Memory B cell (primary cell): ENCODE data around the gene ZNF800.
"Not testable (repeated sequence)": the region's sequence is repeated elsewhere in the genome, so short reads cannot be mapped to it uniquely, and the experiment has no call there.

ENCODE experiments used
- ATAC-seq: fragments of 150-1000 bp; cut with Tn5 transposase; 2 replicates; pipeline ENCODE4 v1.10.0; 2021; ENCODE audit warnings: low read depth, mild to moderate bottlenecking, moderate library complexity
- DNase-seq, 2 donors: peaks; one replicate each; pipeline ENCODE4 v3.0.0; 2022; ENCODE audit warnings: low spot score in 2 of 2
- H3K27ac Mint-ChIP-seq: one replicate; pipeline ENCODE4 v1.8.0; 2022; ENCODE audit warnings: mild to moderate bottlenecking, moderate library complexity, mixed read lengths
- H3K27me3 Mint-ChIP-seq: one replicate; pipeline ENCODE4 v1.8.0; 2022; ENCODE audit warnings: mixed read lengths
- H3K36me3 Mint-ChIP-seq: one replicate; pipeline ENCODE4 v1.8.0; 2022; ENCODE audit warnings: mild to moderate bottlenecking, mixed read lengths
- H3K4me1 Mint-ChIP-seq: one replicate; pipeline ENCODE4 v1.8.0; 2022; ENCODE audit warnings: mixed read lengths
- H3K4me3 Mint-ChIP-seq: one replicate; pipeline ENCODE4 v1.8.0; 2022; ENCODE audit warnings: mild to moderate bottlenecking, moderate library complexity, mixed read lengths
- H3K9me3 Mint-ChIP-seq: one replicate; pipeline ENCODE4 v1.8.0; 2022; ENCODE audit warnings: mixed read lengths

The ZNF800 gene, protein sequence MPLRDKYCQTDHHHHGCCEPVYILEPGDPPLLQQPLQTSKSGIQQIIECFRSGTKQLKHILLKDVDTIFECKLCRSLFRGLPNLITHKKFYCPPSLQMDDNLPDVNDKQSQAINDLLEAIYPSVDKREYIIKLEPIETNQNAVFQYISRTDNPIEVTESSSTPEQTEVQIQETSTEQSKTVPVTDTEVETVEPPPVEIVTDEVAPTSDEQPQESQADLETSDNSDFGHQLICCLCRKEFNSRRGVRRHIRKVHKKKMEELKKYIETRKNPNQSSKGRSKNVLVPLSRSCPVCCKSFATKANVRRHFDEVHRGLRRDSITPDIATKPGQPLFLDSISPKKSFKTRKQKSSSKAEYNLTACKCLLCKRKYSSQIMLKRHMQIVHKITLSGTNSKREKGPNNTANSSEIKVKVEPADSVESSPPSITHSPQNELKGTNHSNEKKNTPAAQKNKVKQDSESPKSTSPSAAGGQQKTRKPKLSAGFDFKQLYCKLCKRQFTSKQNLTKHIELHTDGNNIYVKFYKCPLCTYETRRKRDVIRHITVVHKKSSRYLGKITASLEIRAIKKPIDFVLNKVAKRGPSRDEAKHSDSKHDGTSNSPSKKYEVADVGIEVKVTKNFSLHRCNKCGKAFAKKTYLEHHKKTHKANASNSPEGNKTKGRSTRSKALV

DNA sequence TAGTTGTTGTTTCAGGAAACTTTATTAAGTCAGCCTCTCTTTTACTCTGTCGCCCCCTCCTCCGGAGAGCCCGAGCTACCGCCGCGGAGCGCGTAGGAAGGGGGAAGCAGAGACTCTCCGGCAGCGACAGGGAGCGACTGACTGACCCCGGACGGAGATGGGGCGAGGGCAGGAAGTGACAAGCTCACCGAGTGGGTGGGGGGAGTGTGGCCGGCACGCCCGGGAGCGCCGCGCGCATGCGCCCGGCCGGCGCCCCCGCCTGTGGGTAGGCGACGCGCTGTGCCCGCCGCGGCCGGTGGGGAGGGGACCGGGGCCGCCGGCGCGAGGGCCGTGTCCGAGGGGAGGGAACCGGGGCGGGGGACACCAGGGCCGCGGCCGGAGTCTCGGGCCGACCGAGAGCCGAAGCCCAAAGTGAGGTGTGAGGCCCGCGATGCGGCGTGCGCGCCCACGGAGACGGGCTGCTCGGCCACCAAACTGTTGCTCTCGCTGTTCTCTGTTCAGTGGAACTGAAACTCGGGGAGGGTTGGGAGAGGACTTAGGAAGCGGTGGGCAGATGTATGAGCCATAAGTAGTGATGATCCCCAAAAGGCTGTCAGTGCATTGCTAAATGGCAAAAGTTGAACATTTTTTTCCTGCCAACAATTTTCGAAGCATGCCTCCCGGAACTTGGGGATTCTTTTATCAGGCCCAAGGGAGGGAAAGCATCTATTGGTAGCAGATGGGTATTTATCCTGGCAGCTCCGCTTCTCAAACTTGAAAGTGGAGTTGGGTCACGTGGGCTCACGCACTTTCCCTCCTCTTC, at the start of gene ZNF800:
Gene ZNF800 (minus strand): TSS at position 143 of the 802 bp plus-strand sequence. CDS start 1,151 bp downstream, outside the sequence.
- peaks cover 16% of the 10 kb centered on the region for H3K36me3 Mint-ChIP-seq
- peaks cover 27% of the 10 kb centered on the region for H3K4me1 Mint-ChIP-seq
- H3K27ac Mint-ChIP-seq = peak within 1 kb of the TSS; percentile 94
- H3K4me3 Mint-ChIP-seq = peak within 1 kb of the TSS; percentile 99
- no peaks in the 10 kb centered on the region for H3K27me3 Mint-ChIP-seq
- ATAC-seq (peak; percentile 81), DNase-seq (peak; percentile 84 to 85)
- H3K9me3 Mint-ChIP-seq = no peaks in the 10 kb centered on the region

GRCh38 chr7:127440206-127440605, 47.7 kb upstream of the ZNF800 start:
- Mint-ChIP-seq H3K27ac (no peak overlapping the region), H3K27me3 (peaks cover 6% of the 10 kb centered on the region), H3K4me3 (no peak overlapping the region), H3K9me3 (peaks cover 9% of the 10 kb centered on the region), H3K4me1 (no peaks in the 10 kb centered on the region), H3K36me3 (peaks cover 3% of the 10 kb centered on the region)
- DNase-seq = no peak
- ATAC-seq = no peak

- DNase-seq (no peak), ATAC-seq (no peak)
- H3K27ac Mint-ChIP-seq = no peak overlapping the region
- no peaks in the 10 kb centered on the region for H3K4me1 Mint-ChIP-seq
- peaks cover 3% of the 10 kb centered on the region for H3K36me3 Mint-ChIP-seq
- H3K4me3 Mint-ChIP-seq = no peak overlapping the region
- H3K9me3 Mint-ChIP-seq = peaks cover 9% of the 10 kb centered on the region
- H3K27me3 Mint-ChIP-seq = peaks cover 6% of the 10 kb centered on the region
Observed at GRCh38 chr7:127438836-127439235, 46.3 kb upstream of the ZNF800 start.

DNA sequence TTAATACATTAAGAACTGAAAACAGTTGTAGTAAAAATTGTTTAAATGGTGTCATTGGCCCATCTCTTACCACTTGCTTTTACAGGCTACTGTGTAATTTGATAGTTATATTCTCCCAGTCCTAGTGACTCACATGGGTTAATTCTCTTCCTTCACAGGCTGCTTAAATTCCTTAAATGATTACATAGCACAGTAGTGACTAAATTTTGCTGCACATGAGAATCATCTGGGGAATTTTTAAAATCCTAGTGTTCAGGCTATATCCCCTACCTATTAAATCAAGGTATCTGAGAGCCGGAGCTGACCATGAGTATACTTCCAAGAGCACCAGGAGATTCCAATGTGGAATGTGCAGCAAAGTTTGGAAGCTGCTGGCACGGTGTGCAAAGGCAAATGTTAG, 45.3 kb upstream of the ZNF800 start:
- peaks cover 2% of the 10 kb centered on the region for H3K36me3 Mint-ChIP-seq
- peaks cover 9% of the 10 kb centered on the region for H3K9me3 Mint-ChIP-seq
- H3K27ac Mint-ChIP-seq = no peak overlapping the region
- DNase-seq = no peak
- H3K4me1 Mint-ChIP-seq = no peaks in the 10 kb centered on the region
- H3K4me3 Mint-ChIP-seq = no peak overlapping the region
- no peak for ATAC-seq
- H3K27me3 Mint-ChIP-seq = peaks cover 6% of the 10 kb centered on the region

DNA sequence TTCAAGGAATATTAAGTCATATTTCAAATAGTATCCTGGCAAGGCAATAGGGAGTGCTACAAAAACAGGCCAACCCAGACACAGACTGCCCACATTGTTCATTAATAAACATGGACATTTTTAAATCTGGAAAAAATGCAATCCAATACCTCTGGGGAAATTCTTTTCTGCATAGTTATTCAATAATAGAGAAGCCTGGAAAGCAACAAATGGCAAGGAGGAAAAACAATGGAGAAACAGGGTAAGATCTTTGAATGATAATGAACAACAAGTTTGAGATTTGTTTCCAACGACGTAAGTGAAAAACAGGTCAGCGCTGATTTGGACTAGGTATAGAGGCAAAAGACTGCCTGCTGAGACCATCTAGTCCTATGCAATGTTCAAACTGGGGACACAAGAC, 44.7 kb upstream of the ZNF800 start:
- no peak overlapping the region for H3K4me3 Mint-ChIP-seq
- H3K27ac Mint-ChIP-seq = no peak overlapping the region
- H3K4me1 Mint-ChIP-seq = no peaks in the 10 kb centered on the region
- H3K27me3 Mint-ChIP-seq = peaks cover 4% of the 10 kb centered on the region
- H3K9me3 Mint-ChIP-seq = peaks cover 9% of the 10 kb centered on the region
- DNase-seq (no peak), ATAC-seq (no peak)
- peaks cover 2% of the 10 kb centered on the region for H3K36me3 Mint-ChIP-seq

DNA sequence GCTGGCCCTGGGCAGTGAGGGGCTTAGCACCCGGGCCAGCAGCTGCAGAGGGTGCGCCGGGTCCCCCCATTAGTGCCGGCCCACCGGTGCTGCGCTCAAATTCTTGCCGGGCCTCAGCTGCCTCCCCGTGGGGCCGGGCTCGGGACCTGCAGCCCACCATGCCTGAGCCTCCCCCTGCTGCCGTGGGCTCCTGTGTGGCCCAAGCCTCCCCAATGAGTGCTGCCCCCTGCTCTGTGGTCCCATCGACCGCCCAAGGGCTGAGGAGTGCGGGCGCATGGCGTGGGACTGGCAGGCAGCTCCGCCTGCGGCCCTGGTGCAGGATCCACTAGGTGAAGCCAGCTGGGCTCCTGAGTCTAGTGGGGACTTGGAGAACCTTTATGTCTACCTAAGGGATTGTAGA, 36.8 kb upstream of the ZNF800 start:
- not testable (repeated sequence) for ATAC-seq

DNA sequence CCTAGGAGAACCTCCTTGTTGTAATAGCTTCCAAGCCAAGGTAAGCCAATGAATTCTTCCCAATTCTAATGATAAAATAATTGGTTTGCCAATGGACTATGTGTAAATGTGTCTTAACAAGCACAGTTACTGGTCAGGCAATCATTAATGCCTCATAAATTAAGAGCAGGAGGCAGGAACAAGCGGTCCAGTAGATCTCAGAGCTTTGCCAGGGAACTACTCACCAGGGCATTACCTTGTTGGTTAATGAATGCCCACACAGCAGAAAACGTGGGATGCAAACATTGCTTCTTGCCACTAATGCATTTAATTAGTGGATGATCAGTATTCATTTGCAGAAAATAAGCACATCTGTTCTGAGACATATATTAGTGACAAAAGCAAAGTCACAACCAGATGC, 26.7 kb upstream of the ZNF800 start:
- Mint-ChIP-seq H3K4me3 (no peak overlapping the region), H3K27me3 (no peaks in the 10 kb centered on the region), H3K4me1 (peaks cover 36% of the 10 kb centered on the region), H3K9me3 (peaks cover 6% of the 10 kb centered on the region), H3K27ac (no peak overlapping the region), H3K36me3 (peaks cover 4% of the 10 kb centered on the region)
- DNase-seq (no peak), ATAC-seq (no peak)

More for the DNA sequence above, 36.8 kb upstream of the ZNF800 start:
- not testable (repeated sequence) for H3K27me3 Mint-ChIP-seq, DNase-seq, H3K4me1 Mint-ChIP-seq, H3K27ac Mint-ChIP-seq, H3K4me3 Mint-ChIP-seq, H3K36me3 Mint-ChIP-seq, H3K9me3 Mint-ChIP-seq

GRCh38 chr7:127418459-127418858, 26.0 kb upstream of the ZNF800 start:
- H3K36me3 Mint-ChIP-seq = peaks cover 4% of the 10 kb centered on the region
- H3K27ac Mint-ChIP-seq = peak overlapping the region; percentile 89
- ATAC-seq (no peak), DNase-seq (no peak)
- H3K4me1 Mint-ChIP-seq = peaks cover 43% of the 10 kb centered on the region
- H3K27me3 Mint-ChIP-seq = no peaks in the 10 kb centered on the region
- no peak overlapping the region for H3K4me3 Mint-ChIP-seq
- H3K9me3 Mint-ChIP-seq = peaks cover 6% of the 10 kb centered on the region

DNA sequence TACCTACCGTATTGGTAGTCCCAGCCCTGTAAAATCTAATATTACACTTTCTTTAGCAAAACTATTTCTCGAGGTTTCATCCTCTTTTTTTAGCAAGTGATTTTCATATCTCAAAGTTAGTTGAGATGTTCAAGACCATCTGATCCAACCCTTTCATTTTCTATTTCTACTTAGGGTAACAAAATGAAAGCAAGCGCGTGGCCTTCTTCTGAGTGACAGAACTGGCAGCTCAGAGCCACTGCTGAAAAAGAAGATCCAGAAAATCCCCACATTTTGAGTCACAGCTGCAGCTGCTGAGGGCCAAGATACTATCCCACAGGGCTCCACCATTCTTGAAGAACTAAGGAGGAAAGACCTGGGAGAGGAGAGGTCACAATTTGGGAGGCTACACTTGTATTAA, 24.8 kb upstream of the ZNF800 start:
- peaks cover 47% of the 10 kb centered on the region for H3K4me1 Mint-ChIP-seq
- no peaks in the 10 kb centered on the region for H3K27me3 Mint-ChIP-seq
- peak; percentile 56 for ATAC-seq
- peaks cover 4% of the 10 kb centered on the region for H3K9me3 Mint-ChIP-seq
- DNase-seq = peak in 1 of 2 donors; percentile 9
- H3K27ac Mint-ChIP-seq = peak overlapping the region; percentile 89
- H3K4me3 Mint-ChIP-seq = peak overlapping the region; percentile 58
- peaks cover 4% of the 10 kb centered on the region for H3K36me3 Mint-ChIP-seq

DNA sequence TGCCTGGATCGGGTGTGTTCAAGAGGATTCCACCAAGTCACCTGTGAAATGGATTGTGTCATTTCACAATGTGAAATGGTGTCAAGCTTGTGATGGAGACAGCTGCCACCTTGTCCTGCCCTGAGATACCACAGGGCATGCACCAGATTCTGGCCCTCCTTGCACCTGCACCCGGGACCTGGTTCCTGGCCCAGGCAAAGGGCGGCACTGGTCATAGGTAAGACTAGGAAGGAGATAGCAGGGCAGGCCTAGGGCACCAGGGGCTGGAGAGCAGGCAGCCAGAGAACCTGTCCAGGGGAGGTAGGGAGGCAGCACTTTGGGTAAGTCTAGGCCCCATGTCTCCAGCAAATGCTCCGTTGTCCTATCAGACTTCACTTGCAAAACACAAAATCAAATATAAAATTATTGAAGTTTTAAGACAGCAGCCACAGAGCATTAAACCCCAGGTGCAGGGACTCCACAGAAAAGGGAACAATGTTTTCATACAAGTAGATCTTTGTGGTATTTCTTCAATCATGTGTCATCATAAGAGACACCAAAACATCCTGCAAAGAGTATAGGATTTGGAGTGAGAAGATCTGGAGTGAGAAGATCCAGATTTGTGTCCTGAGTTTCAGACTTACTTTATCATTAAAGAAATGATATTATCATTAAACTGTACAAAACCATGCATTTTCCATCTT, 22.7 kb upstream of the ZNF800 start:
- H3K36me3 Mint-ChIP-seq = peaks cover 4% of the 10 kb centered on the region
- no peaks in the 10 kb centered on the region for H3K27me3 Mint-ChIP-seq
- H3K4me3 Mint-ChIP-seq = peak overlapping the region; percentile 52
- peaks cover 4% of the 10 kb centered on the region for H3K9me3 Mint-ChIP-seq
- peak overlapping the region; percentile 36 for H3K27ac Mint-ChIP-seq
- H3K4me1 Mint-ChIP-seq = peaks cover 55% of the 10 kb centered on the region
- ATAC-seq = peak; percentile 56
- DNase-seq = peak in 1 of 2 donors; percentile 8

DNA sequence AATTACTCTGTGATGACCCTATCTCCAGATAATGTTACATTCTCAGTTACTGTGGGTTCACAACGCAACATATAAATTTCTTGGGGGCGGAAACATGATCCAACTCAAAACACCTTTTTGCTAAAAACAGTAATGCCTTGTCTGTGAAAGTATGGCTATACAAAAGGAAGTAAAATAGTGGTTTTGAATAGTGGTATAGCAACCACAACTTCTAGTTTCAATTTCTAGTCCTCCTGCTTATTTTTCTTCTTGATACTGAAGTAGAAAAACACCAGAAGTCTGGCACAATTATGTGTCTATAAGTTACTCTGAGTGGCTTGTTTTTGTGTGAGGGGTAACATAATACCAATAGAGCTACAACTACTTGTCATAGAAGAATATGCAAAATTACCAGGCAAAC, 21.5 kb upstream of the ZNF800 start:
- Mint-ChIP-seq H3K9me3 (peaks cover 4% of the 10 kb centered on the region), H3K4me3 (peak overlapping the region; percentile 47), H3K27ac (peak overlapping the region; percentile 83), H3K4me1 (peaks cover 55% of the 10 kb centered on the region), H3K36me3 (peaks cover 4% of the 10 kb centered on the region), H3K27me3 (no peaks in the 10 kb centered on the region)
- ATAC-seq = peak; percentile 78
- DNase-seq = peak in 1 of 2 donors; percentile 13

DNA sequence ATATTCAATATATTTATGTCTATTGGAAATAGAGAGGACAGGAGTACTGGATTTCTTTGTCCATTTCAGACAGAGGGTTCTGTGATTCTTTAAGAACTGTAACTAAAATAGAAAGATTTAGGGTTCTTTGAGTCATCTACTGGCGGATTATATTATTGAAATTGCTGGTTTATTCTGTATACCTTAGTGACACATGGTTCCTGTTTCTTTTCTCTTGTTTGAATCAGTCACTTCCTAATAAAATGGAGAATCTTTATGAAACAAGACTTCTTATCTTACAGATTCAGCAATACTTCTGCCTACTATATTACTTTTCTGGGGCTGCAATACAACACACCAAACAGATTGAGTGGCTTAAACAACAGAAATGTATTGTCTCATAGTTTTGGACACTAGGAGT, 20.8 kb upstream of the ZNF800 start:
- peaks cover 51% of the 10 kb centered on the region for H3K4me1 Mint-ChIP-seq
- ATAC-seq = peak; percentile 29
- H3K4me3 Mint-ChIP-seq = no peak overlapping the region

DNA sequence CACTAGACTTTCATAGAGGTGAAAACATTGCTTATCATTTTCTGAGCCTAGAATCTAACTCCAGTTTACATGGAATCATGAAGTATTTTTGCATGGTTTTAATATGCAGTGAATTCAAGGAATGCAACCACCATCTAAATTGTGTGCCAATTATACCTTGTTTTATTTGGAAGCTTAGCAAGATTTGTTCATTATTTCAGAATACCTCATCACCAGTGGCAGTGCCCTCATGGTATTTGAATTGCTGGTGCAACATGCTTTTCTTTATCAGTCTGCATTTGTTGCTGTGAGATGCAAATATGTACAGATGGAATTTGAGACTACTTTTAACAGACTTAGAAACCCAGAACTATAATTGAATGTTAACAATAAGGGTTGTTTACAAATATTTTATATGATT, 18.7 kb upstream of the ZNF800 start:
- Mint-ChIP-seq H3K27ac (no peak overlapping the region), H3K36me3 (no peaks in the 10 kb centered on the region), H3K4me3 (no peak overlapping the region), H3K27me3 (peaks cover 1% of the 10 kb centered on the region), H3K4me1 (peaks cover 35% of the 10 kb centered on the region), H3K9me3 (no peaks in the 10 kb centered on the region)
- DNase-seq = no peak
- no peak for ATAC-seq

More for the DNA sequence above, 20.8 kb upstream of the ZNF800 start:
- Mint-ChIP-seq H3K9me3 (peaks cover under 1% of the 10 kb centered on the region), H3K27me3 (no peaks in the 10 kb centered on the region), H3K27ac (peak overlapping the region; percentile 83), H3K36me3 (peaks cover under 1% of the 10 kb centered on the region)
- no peak for DNase-seq
